A673 (cell line): Measurements from ENCODE around the gene HIP1. TPM values are rescaled to one million over a fixed set of nuclear protein-coding genes. Genes with fewer than 3 reads are reported as not detected.

ENCODE experiments used
- BruUV-seq: library from RNA; stranded (reverse); fragments of 400-500 nt; replicated peaks from 2 replicates; lab custom pipeline; 2021; lab: Mats Ljungman, UMichigan
- CTCF ChIA-PET: fragments of 300-600 bp; sonication (Branson Sonifier 250); formaldehyde crosslinking; loops from one replicate; lab custom pipeline; 2022; ENCODE audit warnings: antibody characterized with exemption; lab: Charles Lee
- POLR2A ChIA-PET: fragments of 300-600 bp; sonication (Branson Sonifier 250); formaldehyde crosslinking; loops from one replicate; lab custom pipeline; 2022; ENCODE audit warnings: antibody characterized with exemption; ENCODE audit not compliant: low non-redundant PET; lab: Charles Lee
- DNase-seq: peaks from one replicate; pipeline ENCODE4 v3.0.0-alpha.2; 2015; ENCODE audit warnings: low spot score
- H3K27ac ChIP-seq: fragments of 200-600 bp; sonication (generic); 2 replicates; pipeline ENCODE4 v1.5.1; 2016; ENCODE audit warnings: mixed run types, low read depth, mild to moderate bottlenecking, mixed read lengths, antibody characterized with exemption, low read length; ENCODE audit not compliant: poor library complexity, severe bottlenecking
- H3K27me3 ChIP-seq: fragments of 200-600 bp; sonication (generic); replicated peaks from 2 replicates; pipeline ENCODE4 v1.6.1; 2017; ENCODE audit warnings: mixed run types, low read depth, mild to moderate bottlenecking, mixed read lengths, antibody characterized with exemption, low read length; ENCODE audit not compliant: insufficient read depth, poor library complexity
- H3K36me3 ChIP-seq: fragments of 200-600 bp; sonication (generic); 2 replicates; pipeline ENCODE4 v1.6.1; 2016; ENCODE audit warnings: mixed run types, mild to moderate bottlenecking, mixed read lengths, antibody characterized with exemption, low read length; ENCODE audit not compliant: insufficient read depth, poor library complexity, severe bottlenecking
- H3K4me1 ChIP-seq: fragments of 200-600 bp; sonication (generic); 2 replicates; pipeline ENCODE4 v1.6.1; 2017; ENCODE audit warnings: mixed run types, mild to moderate bottlenecking, mixed read lengths, antibody characterized with exemption, low read length; ENCODE audit not compliant: insufficient read depth, poor library complexity, severe bottlenecking
- H3K4me3 ChIP-seq: fragments of 200-600 bp; sonication (generic); 2 replicates; pipeline ENCODE4 v1.5.1; 2016; ENCODE audit warnings: low read depth, mixed run types, mild to moderate bottlenecking, mixed read lengths, low read length; ENCODE audit not compliant: poor library complexity, severe bottlenecking
- H3K9me3 ChIP-seq: fragments of 200-600 bp; sonication (generic); 2 replicates; pipeline ENCODE4 v1.6.1; 2016; ENCODE audit warnings: mixed run types, low read depth, mild to moderate bottlenecking, mixed read lengths, antibody characterized with exemption, low read length; ENCODE audit not compliant: poor library complexity, severe bottlenecking
- CTCF ChIP-seq: fragments of 300-800, 200-600 bp; sonication (generic); conservative IDR thresholded peaks from 2 replicates; pipeline ENCODE4 v1.5.1; 2017; ENCODE audit warnings: low read depth, mild to moderate bottlenecking, antibody characterized with exemption, low read length, moderate library complexity, mixed read lengths
- EZH2 ChIP-seq: fragments of 200-600 bp; sonication (generic); IDR thresholded peaks from 2 replicates; pipeline ENCODE4 v1.6.1; 2017; ENCODE audit warnings: borderline replicate concordance, low read depth, mild to moderate bottlenecking, mixed read lengths, antibody characterized with exemption, low read length; ENCODE audit not compliant: poor library complexity, severe bottlenecking
- intact Hi-C: fragments of 100-400 bp; cut with micrococcal nuclease; formaldehyde crosslinking; loops from one replicate; pipeline ENCODE4 v1.10.0; 2022; ENCODE audit not compliant: unreplicated experiment
- total RNA-seq: library from RNA; stranded (reverse); gene quantifications from 2 replicates; pipeline ENCODE4 v1.2.3, GENCODE V29; 2021

HIP1 gene
- total RNA-seq, 1 experiment from 2014 or later = 25.0 TPM

GRCh38 chr7:75624134-75624832 is 114.5 kb downstream of the HIP1 start:
- TSS peak; percentile 98 for BruUV-seq
- Histone ChIP-seq H3K4me1 (peaks cover 17% of the 10 kb centered on the region), H3K4me3 (no peak overlapping the region), H3K36me3 (no peaks in the 10 kb centered on the region), H3K27me3 (no peaks in the 10 kb centered on the region), H3K27ac (peak overlapping the region; percentile 87), H3K9me3 (peaks cover 22% of the 10 kb centered on the region)
- CTCF ChIA-PET = no interaction called here
- POLR2A ChIA-PET = interaction anchor here (0.7 kb wide), 1 partner anchor 34 kb away, joined by 3 read pairs; no protein-coding TSS in a partner anchor
- DNase-seq = peak; percentile 64
- TF ChIP-seq EZH2 (no peak), CTCF (no peak)
- intact Hi-C loops = no loop called here

GRCh38 chr7:75623390-75624133 is 115.2 kb downstream of the HIP1 start:
- CTCF ChIA-PET = no interaction called here
- BruUV-seq = no TSS peak
- Histone ChIP-seq H3K4me3 (no peak overlapping the region), H3K27me3 (no peaks in the 10 kb centered on the region), H3K9me3 (peaks cover 22% of the 10 kb centered on the region), H3K36me3 (no peaks in the 10 kb centered on the region), H3K27ac (peak overlapping the region; percentile 87), H3K4me1 (peaks cover 17% of the 10 kb centered on the region)
- no peak for TF ChIP-seq EZH2
- no peak for TF ChIP-seq CTCF
- DNase-seq = peak; percentile 50
- POLR2A ChIA-PET = interaction anchor here (0.6 to 0.7 kb wide), 2 partner anchors 17 to 35 kb away, joined by 3 to 4 read pairs; no protein-coding TSS in a partner anchor
- intact Hi-C loops = no loop called here

- H3K36me3 ChIP-seq = no peaks in the 10 kb centered on the region
- no peak overlapping the region for H3K4me3 ChIP-seq
- TF ChIP-seq EZH2 = no peak
- TF ChIP-seq CTCF = no peak
- POLR2A ChIA-PET = no interaction called here
- H3K27me3 ChIP-seq = no peaks in the 10 kb centered on the region
- no peak overlapping the region for H3K27ac ChIP-seq
- peaks cover 4% of the 10 kb centered on the region for H3K9me3 ChIP-seq
- peaks cover 17% of the 10 kb centered on the region for H3K4me1 ChIP-seq
- intact Hi-C loops = no loop called here
- DNase-seq = no peak
- BruUV-seq = no TSS peak
- CTCF ChIA-PET = no interaction called here
Measured at GRCh38 chr7:75621124-75621523, 117.6 kb downstream of the HIP1 start.
